Glomerular visceral epithelial cell (primary cell): Measurements from ENCODE around the gene EFHD2.
"Not testable (repeated sequence)": the region's sequence is repeated elsewhere in the genome, so short reads cannot be mapped to it uniquely, and the experiment has no call there.

Source experiments
- DNase-seq: peaks from one replicate; pipeline ENCODE4 v3.0.0-alpha.2; 2016; ENCODE audit errors: extremely low spot score

Gene EFHD2

GRCh38 chr1:15388201-15388880 lies 21.3 kb upstream of the EFHD2 start:
- DNase-seq: no peak

GRCh38 chr1:15389828-15390227 lies 19.9 kb upstream of the EFHD2 start:
- not testable (repeated sequence) for DNase-seq

GRCh38 chr1:15390667-15391066 lies 19.0 kb upstream of the EFHD2 start:
- DNase-seq: no peak

- no peak for DNase-seq
Measured at GRCh38 chr1:15391366-15391765, 18.3 kb upstream of the EFHD2 start.

GRCh38 chr1:15393475-15394257 lies 16.0 kb upstream of the EFHD2 start:
- no peak for DNase-seq

- no peak for DNase-seq
Measured at GRCh38 chr1:15394258-15394690, 15.4 kb upstream of the EFHD2 start.

GRCh38 chr1:15397236-15397635 lies 12.5 kb upstream of the EFHD2 start:
- DNase-seq: no peak

GRCh38 chr1:15399710-15400109 lies 10.0 kb upstream of the EFHD2 start:
- no peak for DNase-seq

- no peak for DNase-seq
Measured at GRCh38 chr1:15400627-15401026, 9.1 kb upstream of the EFHD2 start.

GRCh38 chr1:15401391-15402055 lies 8.2 kb upstream of the EFHD2 start:
- no peak for DNase-seq

- no peak for DNase-seq
Measured at GRCh38 chr1:15402809-15403450, 6.8 kb upstream of the EFHD2 start.

GRCh38 chr1:15403962-15404580 lies 5.6 kb upstream of the EFHD2 start:
- no peak for DNase-seq

- no peak for DNase-seq
Measured at GRCh38 chr1:15405106-15405850, 4.4 kb upstream of the EFHD2 start.

- peak; percentile 53 for DNase-seq
Measured at GRCh38 chr1:15406614-15407559, 2.8 kb upstream of the EFHD2 start.

- DNase-seq: no peak
Measured at GRCh38 chr1:15407580-15407979, 2.1 kb upstream of the EFHD2 start.

- DNase-seq: no peak
Measured at GRCh38 chr1:15408890-15409387, 749 bp upstream of the EFHD2 start.

GRCh38 chr1:15410223-15410883 lies 665 bp downstream of the EFHD2 start:
- DNase-seq: no peak

- DNase-seq: no peak
Measured at GRCh38 chr1:15410884-15411245, 1.2 kb downstream of the EFHD2 start.

- peak; percentile 69 for DNase-seq
Measured at GRCh38 chr1:15411593-15412137, 2.0 kb downstream of the EFHD2 start.
